ENCODE measurements around the gene OSTC.

Gene OSTC

DNA sequence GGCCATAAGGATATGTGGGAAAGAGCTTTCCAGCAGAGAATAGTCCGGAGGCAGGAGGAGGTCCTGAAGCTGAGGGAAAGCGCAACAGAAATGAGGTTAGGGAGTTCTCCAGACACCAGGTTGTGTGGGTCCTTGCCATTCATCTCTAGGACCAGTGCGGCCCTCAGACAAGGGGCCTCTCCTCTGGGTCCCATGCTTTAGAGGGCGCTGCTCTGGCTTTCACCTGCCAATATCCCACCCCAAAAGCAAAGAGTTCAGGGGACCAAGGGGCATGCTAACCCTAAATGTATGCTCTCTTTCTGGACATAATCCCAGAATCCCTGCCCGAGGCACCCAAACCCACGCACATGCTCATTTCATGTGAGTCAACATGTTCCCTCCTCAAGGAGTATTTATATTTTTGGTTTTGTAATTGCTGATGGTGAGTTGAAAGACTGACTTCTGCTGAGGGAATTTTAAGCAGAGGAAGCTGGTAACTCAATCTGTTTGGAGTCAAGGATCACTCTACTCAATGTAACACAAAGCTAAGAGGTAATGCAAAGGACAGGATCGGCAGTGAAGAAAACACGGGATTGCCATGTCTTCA lies 15.2 kb upstream of the OSTC start:
- no peaks in the 10 kb centered on the region for H3K27me3 ChIP-seq (ENCODE audit: insufficient read depth, low read length)
- H2AFZ ChIP-seq (ENCODE audit: low read length), result no peak overlapping the region
- no peaks in the 10 kb centered on the region for H3K79me2 ChIP-seq (ENCODE audit: insufficient read depth, low read length)
- no peaks in the 10 kb centered on the region for H4K20me1 ChIP-seq (ENCODE audit: insufficient read depth, low read length)
- no peak overlapping the region for H3K4me3 ChIP-seq (ENCODE audit: low read depth, low read length, poor library complexity, severe bottlenecking)
- H3K4me2 ChIP-seq (ENCODE audit: low read length), result no peak overlapping the region
- no peak overlapping the region for H3K27ac ChIP-seq (ENCODE audit: low read depth, low read length, poor library complexity, severe bottlenecking)
- TF ChIP-seq, protein P1, sequence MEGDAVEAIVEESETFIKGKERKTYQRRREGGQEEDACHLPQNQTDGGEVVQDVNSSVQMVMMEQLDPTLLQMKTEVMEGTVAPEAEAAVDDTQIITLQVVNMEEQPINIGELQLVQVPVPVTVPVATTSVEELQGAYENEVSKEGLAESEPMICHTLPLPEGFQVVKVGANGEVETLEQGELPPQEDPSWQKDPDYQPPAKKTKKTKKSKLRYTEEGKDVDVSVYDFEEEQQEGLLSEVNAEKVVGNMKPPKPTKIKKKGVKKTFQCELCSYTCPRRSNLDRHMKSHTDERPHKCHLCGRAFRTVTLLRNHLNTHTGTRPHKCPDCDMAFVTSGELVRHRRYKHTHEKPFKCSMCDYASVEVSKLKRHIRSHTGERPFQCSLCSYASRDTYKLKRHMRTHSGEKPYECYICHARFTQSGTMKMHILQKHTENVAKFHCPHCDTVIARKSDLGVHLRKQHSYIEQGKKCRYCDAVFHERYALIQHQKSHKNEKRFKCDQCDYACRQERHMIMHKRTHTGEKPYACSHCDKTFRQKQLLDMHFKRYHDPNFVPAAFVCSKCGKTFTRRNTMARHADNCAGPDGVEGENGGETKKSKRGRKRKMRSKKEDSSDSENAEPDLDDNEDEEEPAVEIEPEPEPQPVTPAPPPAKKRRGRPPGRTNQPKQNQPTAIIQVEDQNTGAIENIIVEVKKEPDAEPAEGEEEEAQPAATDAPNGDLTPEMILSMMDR (IDR thresholded peaks at IDR 0.05; ENCODE audit: low read length), result no peak
- TF ChIP-seq EZH2 (IDR thresholded peaks at IDR 0.05; ENCODE audit: borderline replicate concordance, low read length), result no peak
- no peaks in the 10 kb centered on the region for H3K4me1 ChIP-seq (ENCODE audit: insufficient read depth, low read length, severe bottlenecking)
- H3K36me3 ChIP-seq (ENCODE audit: insufficient read depth, low read length), result peaks cover 52% of the 10 kb centered on the region
- H3K9me3 ChIP-seq (ENCODE audit: low read length), result no peaks in the 10 kb centered on the region
- no peaks in the 10 kb centered on the region for H3F3A ChIP-seq (ENCODE audit: insufficient read depth, low read length)
- H3K9ac ChIP-seq (ENCODE audit: low read length), result no peak overlapping the region
- H3K9me2 ChIP-seq (ENCODE audit: low read depth, low read length), result no peaks in the 10 kb centered on the region

DNA sequence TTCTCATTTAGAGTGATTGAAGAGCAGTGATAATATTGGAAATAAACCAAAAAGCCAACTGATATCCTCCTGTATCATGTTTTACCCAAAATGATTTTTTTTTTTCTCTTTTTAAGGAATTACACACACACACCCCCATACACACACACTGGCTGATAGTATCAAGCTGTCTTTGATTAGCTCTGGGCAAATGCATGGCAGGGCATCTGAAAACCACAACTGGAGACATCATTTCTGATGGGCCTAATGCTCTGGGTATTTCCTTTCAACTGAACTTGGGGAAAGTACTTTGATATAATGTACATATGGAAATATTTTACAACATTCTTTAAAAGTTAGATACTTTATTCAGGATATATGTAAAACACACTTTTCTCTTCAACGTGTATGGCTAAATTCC lies 14.2 kb upstream of the OSTC start:
- Histone ChIP-seq H2AFZ (ENCODE audit: low read length) (no peak overlapping the region), H3K4me2 (ENCODE audit: low read length) (no peak overlapping the region), H3K36me3 (ENCODE audit: insufficient read depth, low read length) (peaks cover 42% of the 10 kb centered on the region), H3K27ac (ENCODE audit: low read depth, low read length, poor library complexity, severe bottlenecking) (no peak overlapping the region), H3K79me2 (ENCODE audit: insufficient read depth, low read length) (no peaks in the 10 kb centered on the region), H3K9me2 (ENCODE audit: low read depth, low read length) (no peaks in the 10 kb centered on the region), H3K27me3 (ENCODE audit: insufficient read depth, low read length) (no peaks in the 10 kb centered on the region), H3K9ac (ENCODE audit: low read length) (no peak overlapping the region), H3K4me1 (ENCODE audit: insufficient read depth, low read length, severe bottlenecking) (no peaks in the 10 kb centered on the region), H3F3A (ENCODE audit: insufficient read depth, low read length) (no peaks in the 10 kb centered on the region), H3K9me3 (ENCODE audit: low read length) (no peaks in the 10 kb centered on the region), H3K4me3 (ENCODE audit: low read depth, low read length, poor library complexity, severe bottlenecking) (no peak overlapping the region), H4K20me1 (ENCODE audit: insufficient read depth, low read length) (no peaks in the 10 kb centered on the region)
- no peak for TF ChIP-seq EZH2 (IDR thresholded peaks at IDR 0.05; ENCODE audit: borderline replicate concordance, low read length)
- TF ChIP-seq, protein P1 (IDR thresholded peaks at IDR 0.05; ENCODE audit: low read length), result no peak

GRCh38 chr4:108637856-108638255 lies 12.5 kb upstream of the OSTC start:
- no peaks in the 10 kb centered on the region for H3K9me2 ChIP-seq (ENCODE audit: low read depth, low read length)
- H3F3A ChIP-seq (ENCODE audit: insufficient read depth, low read length), result no peaks in the 10 kb centered on the region
- H3K79me2 ChIP-seq (ENCODE audit: insufficient read depth, low read length), result no peaks in the 10 kb centered on the region
- peaks cover 27% of the 10 kb centered on the region for H3K36me3 ChIP-seq (ENCODE audit: insufficient read depth, low read length)
- no peaks in the 10 kb centered on the region for H3K4me1 ChIP-seq (ENCODE audit: insufficient read depth, low read length, severe bottlenecking)
- H3K4me3 ChIP-seq (ENCODE audit: low read depth, low read length, poor library complexity, severe bottlenecking), result no peak overlapping the region
- no peaks in the 10 kb centered on the region for H4K20me1 ChIP-seq (ENCODE audit: insufficient read depth, low read length)
- no peaks in the 10 kb centered on the region for H3K27me3 ChIP-seq (ENCODE audit: insufficient read depth, low read length)
- no peak overlapping the region for H3K4me2 ChIP-seq (ENCODE audit: low read length)
- H3K27ac ChIP-seq (ENCODE audit: low read depth, low read length, poor library complexity, severe bottlenecking), result no peak overlapping the region
- no peak for TF ChIP-seq EZH2 (IDR thresholded peaks at IDR 0.05; ENCODE audit: borderline replicate concordance, low read length)
- TF ChIP-seq, protein P1 (IDR thresholded peaks at IDR 0.05; ENCODE audit: low read length), result peak; percentile 19
- H3K9me3 ChIP-seq (ENCODE audit: low read length), result no peaks in the 10 kb centered on the region
- no peak overlapping the region for H2AFZ ChIP-seq (ENCODE audit: low read length)
- no peak overlapping the region for H3K9ac ChIP-seq (ENCODE audit: low read length)

Data from OCI-LY1 (cell line).